Activated CD8-positive, alpha-beta memory T cell treated with anti-CD3 and anti-CD28 coated beads, Interleukin-2, amount 50 U/mL, for 4 hours (primary cell): ENCODE measurements around the gene GIMAP2.
A peak's percentile ranks its signal among the peaks of the same experiment; 100 is the strongest.
"Not testable (repeated sequence)": the region's sequence is repeated elsewhere in the genome, so short reads cannot be mapped to it uniquely, and the experiment has no call there.

Source experiments
- DNase-seq: peaks from one replicate; pipeline ENCODE4 v3.0.0-alpha.2; 2020

GIMAP2 gene

GRCh38 chr7:150678601-150679000 is 6.9 kb upstream of the GIMAP2 start:
- not testable (repeated sequence) for DNase-seq

DNA sequence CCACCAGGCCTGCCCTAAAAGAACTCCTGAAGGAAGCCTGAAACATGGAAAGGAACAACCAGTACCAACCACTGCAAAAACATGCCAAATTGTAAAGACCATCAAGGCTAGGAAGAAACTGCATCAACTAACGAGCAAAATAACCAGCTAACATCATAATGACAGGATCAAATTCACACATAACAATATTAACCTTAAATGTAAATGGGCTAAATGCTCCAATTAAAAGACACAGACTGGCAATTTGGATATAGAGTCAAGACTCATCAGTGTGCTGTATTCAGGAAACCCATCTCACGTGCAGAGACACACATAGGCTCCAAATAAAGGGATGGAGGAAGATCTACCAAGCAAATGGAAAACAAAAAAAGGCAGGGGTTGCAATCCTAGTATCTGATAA is 5.1 kb upstream of the GIMAP2 start:
- not testable (repeated sequence) for DNase-seq

DNA sequence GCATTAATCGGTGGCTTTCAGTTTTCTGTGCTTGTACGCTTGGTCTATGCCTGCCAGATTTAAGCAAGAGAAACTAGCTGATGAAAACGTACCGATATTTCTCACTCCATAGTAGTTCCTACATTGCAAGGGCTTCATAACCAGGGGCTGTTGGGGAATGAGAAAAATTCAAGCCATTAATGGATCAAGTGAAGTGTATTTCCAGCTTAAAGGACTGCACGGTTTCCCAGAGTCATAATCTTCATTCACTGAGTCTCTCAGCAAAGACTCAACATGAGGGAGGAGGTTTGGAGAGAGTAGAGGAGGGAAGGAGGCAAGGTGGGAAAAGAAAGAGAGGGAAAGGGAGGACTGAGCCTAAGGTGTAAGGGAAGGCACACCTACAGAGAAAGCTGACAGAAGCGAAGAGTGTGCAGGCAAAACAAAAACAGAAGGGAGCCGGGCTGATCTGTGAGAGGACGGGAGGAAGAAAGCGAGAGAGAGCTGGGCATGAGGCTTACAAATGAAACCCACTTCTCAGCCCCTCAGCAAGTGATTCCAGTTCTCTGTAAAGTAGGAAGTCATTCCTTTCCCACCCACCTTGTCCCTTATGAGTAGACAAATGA is 625 bp downstream of the GIMAP2 start:
- no peak for DNase-seq

GRCh38 chr7:150688630-150689029 is 3.1 kb downstream of the GIMAP2 start:
- DNase-seq = no peak

DNA sequence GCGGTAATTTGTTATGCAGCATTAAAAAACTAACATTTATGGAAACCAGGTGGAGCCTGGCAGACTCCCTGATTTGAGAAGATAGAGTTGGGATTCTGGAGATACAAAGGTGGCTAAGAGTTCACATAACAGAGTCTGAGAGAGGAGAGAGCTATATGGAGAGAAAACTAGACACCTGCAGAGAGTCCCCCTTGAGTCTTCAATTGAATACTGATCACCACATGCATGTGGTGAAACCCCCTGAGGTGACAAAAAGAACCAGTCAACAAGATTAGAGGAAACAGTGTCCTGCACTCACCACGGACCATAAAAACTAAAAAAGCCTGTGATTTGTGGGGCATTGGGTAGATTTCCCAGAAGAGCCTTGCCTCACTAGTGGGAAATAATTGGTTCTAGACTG is 10.1 kb downstream of the GIMAP2 start:
- DNase-seq = no peak

DNA sequence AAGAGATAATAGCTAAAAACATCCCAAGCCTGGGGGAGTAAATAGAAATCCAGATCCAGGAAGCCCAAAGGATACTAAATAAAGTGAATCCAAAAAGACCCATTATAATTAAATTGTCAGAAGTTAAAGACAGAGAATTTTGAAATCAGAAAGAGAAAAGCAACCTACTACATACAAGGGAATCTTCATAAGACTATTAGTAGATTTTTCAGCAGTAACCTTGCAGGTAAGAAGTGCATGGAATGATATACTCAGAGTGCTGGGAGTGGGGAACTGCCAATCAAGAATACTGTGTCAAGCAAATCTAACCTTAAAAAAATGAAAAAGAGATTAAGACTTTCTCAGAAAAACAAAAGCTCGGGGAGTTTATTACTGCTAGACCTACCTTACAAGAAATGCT is 17.7 kb downstream of the GIMAP2 start:
- DNase-seq = no peak

GRCh38 chr7:150715293-150715692 is 29.8 kb downstream of the GIMAP2 start:
- DNase-seq = no peak

DNA sequence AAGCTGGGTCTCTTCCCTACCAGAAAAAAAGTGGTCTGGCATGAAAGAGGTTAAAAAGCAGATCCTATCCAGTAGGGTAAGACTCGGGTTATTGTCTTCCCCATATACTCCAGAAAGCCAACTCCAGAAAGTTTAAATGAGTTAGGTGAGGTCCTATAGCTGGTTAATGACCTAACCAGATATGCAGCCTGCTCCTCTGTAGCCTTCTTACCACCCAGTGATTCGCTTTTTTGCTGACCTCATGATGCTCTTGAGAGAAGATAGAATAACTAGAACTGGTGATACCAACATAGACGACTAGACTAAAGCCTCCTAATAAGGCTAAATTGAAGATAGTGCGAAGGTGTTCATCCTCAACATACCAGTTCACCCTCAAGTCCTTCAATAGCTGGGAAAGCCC is 30.2 kb downstream of the GIMAP2 start:
- no peak for DNase-seq

GRCh38 chr7:150716368-150716767 is 30.9 kb downstream of the GIMAP2 start, which contains the start of gene GIMAP1:
GIMAP1 (plus strand) TSS chr7:150716613; CDS start chr7:150719048, 2,435 bp downstream.
- peak; percentile 58 for DNase-seq

GRCh38 chr7:150716939-150717338 is 31.4 kb downstream of the GIMAP2 start:
- DNase-seq = no peak

GRCh38 chr7:150717814-150718420 is 32.4 kb downstream of the GIMAP2 start:
- DNase-seq = no peak

GRCh38 chr7:150719436-150719835 is 33.9 kb downstream of the GIMAP2 start:
- no peak for DNase-seq

GRCh38 chr7:150719960-150720891 is 34.7 kb downstream of the GIMAP2 start:
- DNase-seq = no peak

DNA sequence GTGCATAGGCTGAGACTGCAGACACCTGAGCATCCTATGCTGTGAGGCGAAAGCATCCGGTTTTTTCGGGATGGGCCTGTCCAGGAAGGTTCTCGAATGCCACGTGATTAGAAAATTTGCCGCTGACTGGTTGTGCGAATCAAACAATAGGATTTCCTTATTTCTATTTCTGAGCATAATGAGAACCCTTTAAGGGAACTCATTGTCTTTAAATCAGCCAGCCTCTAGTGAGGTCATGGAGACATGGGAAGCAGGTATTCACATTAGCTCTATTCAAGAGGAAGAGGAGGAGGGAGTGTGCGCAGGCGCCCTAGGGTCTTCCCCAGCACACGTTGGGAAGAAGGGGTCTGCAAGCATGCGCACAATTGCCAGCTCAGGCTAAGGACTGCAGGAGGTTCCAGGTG is 36.5 kb downstream of the GIMAP2 start:
- DNase-seq = no peak

- no peak for DNase-seq
Observed at GRCh38 chr7:150722431-150722931, 37.0 kb downstream of the GIMAP2 start.

GRCh38 chr7:150723467-150723866 is 38.0 kb downstream of the GIMAP2 start:
- no peak for DNase-seq

- no peak for DNase-seq
Observed at GRCh38 chr7:150727381-150727780, 41.9 kb downstream of the GIMAP2 start.

- DNase-seq = no peak
Observed at GRCh38 chr7:150728011-150728410, 42.5 kb downstream of the GIMAP2 start.

- no peak for DNase-seq
Observed at GRCh38 chr7:150728609-150729008, 43.1 kb downstream of the GIMAP2 start.

DNA sequence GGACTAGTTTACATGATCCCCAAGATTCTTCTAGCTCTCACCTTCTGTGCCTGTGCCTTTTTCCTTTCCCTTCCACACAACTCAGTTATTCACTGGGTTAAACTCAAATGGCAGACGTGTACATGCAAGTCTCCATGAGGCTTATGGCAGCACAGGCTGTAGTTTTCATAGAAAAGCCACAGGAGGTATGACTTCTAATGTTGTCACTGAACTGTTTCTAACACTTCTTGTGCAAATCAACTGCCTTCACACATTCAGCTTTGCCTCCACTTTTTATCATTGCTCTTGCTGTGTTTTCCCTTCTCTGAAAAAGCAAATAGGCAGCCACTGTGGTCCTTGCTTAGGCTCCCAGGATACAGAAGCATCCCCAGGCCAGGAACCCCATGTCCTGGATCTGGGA is 46.4 kb downstream of the GIMAP2 start:
- DNase-seq = no peak

DNA sequence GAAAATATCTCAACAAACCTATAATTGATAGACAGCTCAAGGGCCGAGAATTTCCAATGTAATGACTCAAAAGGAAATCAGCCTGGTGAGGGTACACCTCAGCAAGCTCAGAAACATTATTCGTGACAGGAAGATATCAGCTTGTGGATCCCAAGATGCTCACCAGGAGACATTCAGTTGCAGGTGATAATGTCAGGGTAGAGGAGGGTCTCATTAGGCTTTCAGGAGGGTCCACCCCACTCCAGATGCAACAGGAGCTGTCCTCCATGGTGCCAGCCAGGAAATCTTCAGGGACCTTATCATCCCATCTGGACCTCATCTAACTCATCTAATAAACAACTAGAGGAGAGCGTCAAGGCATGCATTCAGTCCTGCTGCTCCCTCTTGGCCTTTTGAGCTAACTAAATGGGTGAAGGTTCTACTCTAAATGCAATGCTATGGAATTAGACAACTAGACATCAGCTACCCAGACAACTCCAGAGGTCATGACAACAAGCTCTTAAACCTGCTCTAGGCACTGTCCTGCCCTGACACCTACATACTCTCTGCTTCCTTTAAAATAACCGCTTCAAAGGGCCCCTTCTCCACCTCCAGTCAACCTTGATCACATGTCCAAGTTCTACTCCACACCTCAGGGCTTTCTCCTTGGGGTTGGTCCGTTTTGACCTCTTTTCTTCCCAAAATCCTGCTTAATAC is 47.4 kb downstream of the GIMAP2 start:
- DNase-seq = no peak

DNA sequence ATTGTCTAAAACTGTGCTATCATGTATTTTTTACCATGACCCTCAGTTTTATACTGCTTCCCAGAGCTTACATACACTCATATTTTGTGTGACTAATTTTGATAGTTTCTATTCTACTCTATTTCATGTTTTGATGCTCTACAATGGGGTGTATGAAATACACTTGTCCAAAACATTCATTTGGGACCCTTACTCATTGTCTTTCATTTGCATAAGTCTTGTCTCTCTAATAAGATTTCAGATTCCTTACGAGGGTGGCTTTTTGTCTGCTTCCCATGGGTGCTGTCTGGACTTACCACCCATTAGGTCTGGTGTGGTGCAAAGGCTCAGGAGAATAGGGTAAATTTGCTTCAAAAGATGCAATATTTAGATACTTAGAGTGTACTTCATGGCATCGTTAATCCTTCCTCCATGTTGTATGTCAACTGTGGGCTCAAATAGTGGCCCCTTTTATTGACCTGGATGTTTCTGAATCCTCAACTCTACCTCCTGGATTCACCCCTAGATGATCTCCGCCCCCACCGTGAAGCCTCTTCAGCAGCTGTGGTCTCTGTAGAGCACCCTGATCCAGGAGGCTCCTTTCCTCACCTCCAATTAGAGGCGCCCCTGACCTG is 48.1 kb downstream of the GIMAP2 start:
- no peak for DNase-seq

DNA sequence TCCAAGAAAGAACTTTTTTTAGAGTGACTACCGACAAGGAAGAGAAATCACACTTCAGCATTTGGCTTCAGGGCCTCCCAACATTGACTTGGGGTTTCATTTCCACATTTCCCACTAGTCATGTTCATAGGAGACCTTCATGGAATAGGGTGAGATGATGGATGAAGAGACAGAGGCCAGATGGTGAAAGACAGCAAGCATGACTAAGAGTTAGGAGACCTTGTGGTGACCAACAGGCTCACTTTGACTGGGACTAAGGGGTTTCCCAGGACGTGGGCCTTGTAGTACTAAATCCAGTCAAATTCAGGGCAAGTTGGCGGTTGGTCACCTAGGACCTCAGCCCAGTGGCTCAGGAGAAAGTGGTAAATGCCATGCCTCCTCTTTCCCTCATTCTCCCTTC is 48.7 kb downstream of the GIMAP2 start:
- DNase-seq = no peak
